Activated CD4-positive, alpha-beta memory T cell treated with anti-CD3 and anti-CD28 coated beads for 36 hours (primary cell): ENCODE results near the gene LPA. TPM values are rescaled to one million over a fixed set of nuclear protein-coding genes. Genes with fewer than 3 reads are reported as not detected.
"Not testable (repeated sequence)": the region's sequence is repeated elsewhere in the genome, so short reads cannot be mapped to it uniquely, and the experiment has no call there.

Experiments used
- CTCF ChIA-PET: fragments of 350-600 bp; sonication (Branson Sonifier 250); formaldehyde crosslinking; loops from one replicate; lab custom pipeline; 2021; ENCODE audit warnings: antibody characterized with exemption, inconsistent platforms; lab: Charles Lee
- POLR2A ChIA-PET: fragments of 350-600 bp; sonication (Branson Sonifier 250); formaldehyde crosslinking; loops from one replicate; lab custom pipeline; 2021; ENCODE audit warnings: antibody characterized with exemption; lab: Charles Lee
- DNase-seq: peaks from one replicate; pipeline ENCODE4 v3.0.0-alpha.2; 2020
- H3K27ac Mint-ChIP-seq: one replicate; pipeline ENCODE4 v1.8.0; 2021; ENCODE audit warnings: mixed read lengths
- H3K27me3 Mint-ChIP-seq: one replicate; pipeline ENCODE4 v1.8.0; 2021; ENCODE audit warnings: mixed read lengths
- H3K36me3 Mint-ChIP-seq: one replicate; pipeline ENCODE4 v1.8.0; 2021; ENCODE audit warnings: mixed read lengths
- H3K4me1 Mint-ChIP-seq: one replicate; pipeline ENCODE4 v1.8.0; 2021; ENCODE audit warnings: low read depth, mixed read lengths
- H3K4me3 Mint-ChIP-seq: one replicate; pipeline ENCODE4 v1.8.0; 2021; ENCODE audit warnings: mild to moderate bottlenecking, mixed read lengths
- H3K9me3 Mint-ChIP-seq: one replicate; pipeline ENCODE4 v1.8.0; 2021; ENCODE audit warnings: mixed read lengths
- intact Hi-C: fragments of 100-400 bp; cut with micrococcal nuclease; formaldehyde crosslinking; loops from one replicate; pipeline ENCODE4 v1.15.1; 2023
- total RNA-seq, 2 experiments: library from RNA; stranded (reverse); gene quantifications; one replicate each; pipeline ENCODE4 v1.2.3, GENCODE V29; 2021

The LPA gene, protein sequence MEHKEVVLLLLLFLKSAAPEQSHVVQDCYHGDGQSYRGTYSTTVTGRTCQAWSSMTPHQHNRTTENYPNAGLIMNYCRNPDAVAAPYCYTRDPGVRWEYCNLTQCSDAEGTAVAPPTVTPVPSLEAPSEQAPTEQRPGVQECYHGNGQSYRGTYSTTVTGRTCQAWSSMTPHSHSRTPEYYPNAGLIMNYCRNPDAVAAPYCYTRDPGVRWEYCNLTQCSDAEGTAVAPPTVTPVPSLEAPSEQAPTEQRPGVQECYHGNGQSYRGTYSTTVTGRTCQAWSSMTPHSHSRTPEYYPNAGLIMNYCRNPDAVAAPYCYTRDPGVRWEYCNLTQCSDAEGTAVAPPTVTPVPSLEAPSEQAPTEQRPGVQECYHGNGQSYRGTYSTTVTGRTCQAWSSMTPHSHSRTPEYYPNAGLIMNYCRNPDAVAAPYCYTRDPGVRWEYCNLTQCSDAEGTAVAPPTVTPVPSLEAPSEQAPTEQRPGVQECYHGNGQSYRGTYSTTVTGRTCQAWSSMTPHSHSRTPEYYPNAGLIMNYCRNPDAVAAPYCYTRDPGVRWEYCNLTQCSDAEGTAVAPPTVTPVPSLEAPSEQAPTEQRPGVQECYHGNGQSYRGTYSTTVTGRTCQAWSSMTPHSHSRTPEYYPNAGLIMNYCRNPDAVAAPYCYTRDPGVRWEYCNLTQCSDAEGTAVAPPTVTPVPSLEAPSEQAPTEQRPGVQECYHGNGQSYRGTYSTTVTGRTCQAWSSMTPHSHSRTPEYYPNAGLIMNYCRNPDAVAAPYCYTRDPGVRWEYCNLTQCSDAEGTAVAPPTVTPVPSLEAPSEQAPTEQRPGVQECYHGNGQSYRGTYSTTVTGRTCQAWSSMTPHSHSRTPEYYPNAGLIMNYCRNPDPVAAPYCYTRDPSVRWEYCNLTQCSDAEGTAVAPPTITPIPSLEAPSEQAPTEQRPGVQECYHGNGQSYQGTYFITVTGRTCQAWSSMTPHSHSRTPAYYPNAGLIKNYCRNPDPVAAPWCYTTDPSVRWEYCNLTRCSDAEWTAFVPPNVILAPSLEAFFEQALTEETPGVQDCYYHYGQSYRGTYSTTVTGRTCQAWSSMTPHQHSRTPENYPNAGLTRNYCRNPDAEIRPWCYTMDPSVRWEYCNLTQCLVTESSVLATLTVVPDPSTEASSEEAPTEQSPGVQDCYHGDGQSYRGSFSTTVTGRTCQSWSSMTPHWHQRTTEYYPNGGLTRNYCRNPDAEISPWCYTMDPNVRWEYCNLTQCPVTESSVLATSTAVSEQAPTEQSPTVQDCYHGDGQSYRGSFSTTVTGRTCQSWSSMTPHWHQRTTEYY (N-terminal part only)
- not detected for total RNA-seq

- POLR2A ChIA-PET = interaction anchor here (0.6 kb wide), 1 partner anchor 232 kb away, joined by 4 read pairs; no protein-coding TSS in a partner anchor
- H3K4me1 Mint-ChIP-seq, H3K4me3 Mint-ChIP-seq, DNase-seq, H3K9me3 Mint-ChIP-seq, intact Hi-C loops, CTCF ChIA-PET, H3K36me3 Mint-ChIP-seq, H3K27ac Mint-ChIP-seq: not testable (repeated sequence)
- peaks cover 11% of the 10 kb centered on the region for H3K27me3 Mint-ChIP-seq
These were observed at the start of gene LPA for GRCh38 chr6:160664198-160664597. Gene LPA (minus strand): TSS chr6:160664275. CDS start chr6:160664214, 61 bp downstream.

DNA sequence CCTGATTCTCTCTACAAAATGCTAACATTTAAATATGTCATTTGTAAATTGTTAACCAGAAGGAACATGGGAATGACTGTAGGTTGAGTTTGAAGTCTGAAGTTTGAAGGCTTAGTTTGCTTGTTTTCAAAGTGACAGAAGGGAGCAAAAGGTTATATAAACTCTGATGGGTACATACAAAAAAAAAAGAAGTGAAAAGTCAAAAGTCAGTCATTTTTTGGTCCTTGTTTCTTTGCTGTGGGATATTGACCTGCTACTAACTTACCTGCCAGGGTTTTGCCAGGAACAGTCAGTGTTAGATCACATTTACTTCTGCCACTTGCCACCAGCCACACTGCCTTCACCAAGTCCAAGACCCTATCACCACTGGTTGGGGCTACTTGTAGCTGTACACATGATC is 44.9 kb upstream of the LPA start:
- H3K9me3 Mint-ChIP-seq, H3K27ac Mint-ChIP-seq, DNase-seq, H3K4me3 Mint-ChIP-seq, H3K36me3 Mint-ChIP-seq, CTCF ChIA-PET, POLR2A ChIA-PET, H3K4me1 Mint-ChIP-seq, intact Hi-C loops: not testable (repeated sequence)
- peaks cover 13% of the 10 kb centered on the region for H3K27me3 Mint-ChIP-seq

- H3K4me1 Mint-ChIP-seq, POLR2A ChIA-PET, H3K27ac Mint-ChIP-seq, intact Hi-C loops, H3K36me3 Mint-ChIP-seq, H3K4me3 Mint-ChIP-seq, H3K9me3 Mint-ChIP-seq, CTCF ChIA-PET, DNase-seq: not testable (repeated sequence)
- peaks cover 14% of the 10 kb centered on the region for H3K27me3 Mint-ChIP-seq
These were observed 40.6 kb upstream of the LPA start for GRCh38 chr6:160704688-160705087.

- H3K9me3 Mint-ChIP-seq, H3K27ac Mint-ChIP-seq, intact Hi-C loops, H3K4me3 Mint-ChIP-seq, POLR2A ChIA-PET, DNase-seq, H3K4me1 Mint-ChIP-seq, H3K36me3 Mint-ChIP-seq, CTCF ChIA-PET: not testable (repeated sequence)
- peaks cover 14% of the 10 kb centered on the region for H3K27me3 Mint-ChIP-seq
These were observed 38.0 kb upstream of the LPA start, which contains the start of gene PLG for GRCh38 chr6:160701918-160702680. Gene PLG (plus strand): TSS chr6:160702244. CDS start chr6:160702305, 61 bp downstream.

- POLR2A ChIA-PET = no interaction called here
- Mint-ChIP-seq H3K27me3 (peaks cover 2% of the 10 kb centered on the region), H3K4me1 (no peaks in the 10 kb centered on the region), H3K36me3 (no peaks in the 10 kb centered on the region), H3K4me3 (no peak overlapping the region), H3K27ac (no peak overlapping the region), H3K9me3 (no peaks in the 10 kb centered on the region)
- DNase-seq = no peak
- CTCF ChIA-PET = no interaction called here
- intact Hi-C loops = no loop called here
These were observed 33.8 kb upstream of the LPA start for GRCh38 chr6:160697826-160698225.

- H3K27me3 Mint-ChIP-seq, H3K27ac Mint-ChIP-seq, intact Hi-C loops, H3K4me3 Mint-ChIP-seq, H3K36me3 Mint-ChIP-seq, CTCF ChIA-PET, H3K9me3 Mint-ChIP-seq, POLR2A ChIA-PET, H3K4me1 Mint-ChIP-seq, DNase-seq: not testable (repeated sequence)
These were observed 32.8 kb upstream of the LPA start for GRCh38 chr6:160696884-160697283.

- H3K4me1 Mint-ChIP-seq, H3K9me3 Mint-ChIP-seq, H3K4me3 Mint-ChIP-seq, POLR2A ChIA-PET, H3K27me3 Mint-ChIP-seq, CTCF ChIA-PET, H3K27ac Mint-ChIP-seq, DNase-seq, H3K36me3 Mint-ChIP-seq, intact Hi-C loops: not testable (repeated sequence)
These were observed 31.5 kb upstream of the LPA start for GRCh38 chr6:160695622-160696021.

GRCh38 chr6:160695025-160695424 is 30.9 kb upstream of the LPA start:
- CTCF ChIA-PET, H3K4me1 Mint-ChIP-seq, POLR2A ChIA-PET, H3K27me3 Mint-ChIP-seq, DNase-seq, intact Hi-C loops, H3K36me3 Mint-ChIP-seq, H3K9me3 Mint-ChIP-seq, H3K27ac Mint-ChIP-seq, H3K4me3 Mint-ChIP-seq: not testable (repeated sequence)

GRCh38 chr6:160692369-160692959 is 28.4 kb upstream of the LPA start:
- no peak for DNase-seq
- ChIA-PET POLR2A (no interaction called here), CTCF (no interaction called here)
- intact Hi-C loops = no loop called here
- H3K4me1 Mint-ChIP-seq = no peaks in the 10 kb centered on the region
- H3K27me3 Mint-ChIP-seq = no peaks in the 10 kb centered on the region
- no peak overlapping the region for H3K27ac Mint-ChIP-seq
- no peaks in the 10 kb centered on the region for H3K9me3 Mint-ChIP-seq
- H3K4me3 Mint-ChIP-seq = no peak overlapping the region
- no peaks in the 10 kb centered on the region for H3K36me3 Mint-ChIP-seq

DNA sequence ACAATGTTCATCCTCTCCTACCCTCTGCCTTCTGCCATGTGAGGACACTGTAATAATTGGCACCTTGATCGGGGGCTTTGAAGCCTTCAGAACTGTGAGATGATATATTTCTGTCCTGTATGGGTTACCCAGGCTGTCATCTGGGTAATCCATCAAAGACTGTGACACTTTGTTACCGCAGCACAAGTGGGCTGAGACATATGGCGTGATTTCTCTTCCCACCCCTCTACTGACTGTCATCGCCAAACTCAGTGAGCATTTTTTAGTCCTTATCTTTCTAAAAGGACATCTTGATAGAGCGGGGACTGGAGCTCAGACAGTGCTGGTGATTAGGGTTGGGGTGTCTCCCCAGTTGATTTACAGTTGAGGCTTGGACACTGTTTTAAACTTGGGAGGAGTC is 27.5 kb upstream of the LPA start:
- Mint-ChIP-seq H3K36me3 (no peaks in the 10 kb centered on the region), H3K27me3 (no peaks in the 10 kb centered on the region), H3K4me3 (no peak overlapping the region), H3K9me3 (no peaks in the 10 kb centered on the region), H3K27ac (no peak overlapping the region), H3K4me1 (no peaks in the 10 kb centered on the region)
- ChIA-PET POLR2A (no interaction called here), CTCF (no interaction called here)
- DNase-seq = no peak
- intact Hi-C loops = no loop called here

- no peaks in the 10 kb centered on the region for H3K36me3 Mint-ChIP-seq
- no peak overlapping the region for H3K4me3 Mint-ChIP-seq
- H3K4me1 Mint-ChIP-seq = no peaks in the 10 kb centered on the region
- ChIA-PET POLR2A (no interaction called here), CTCF (no interaction called here)
- intact Hi-C loops = no loop called here
- no peak for DNase-seq
- peaks cover 5% of the 10 kb centered on the region for H3K27me3 Mint-ChIP-seq
- H3K9me3 Mint-ChIP-seq = no peaks in the 10 kb centered on the region
- no peak overlapping the region for H3K27ac Mint-ChIP-seq
These were observed 26.4 kb upstream of the LPA start for GRCh38 chr6:160690458-160690857.
